Panc1 (cell line): Measurements from ENCODE around the gene DNAAF5.

Experiments
- POLR2AphosphoS5 ChIP-seq: IDR thresholded peaks from 2 replicates; pipeline ENCODE4 v1.6.1; 2012; ENCODE audit warnings: mild to moderate bottlenecking, low read depth, low read length, moderate library complexity
- SIN3A ChIP-seq: IDR thresholded peaks from 2 replicates; pipeline ENCODE4 v1.6.1; 2012; ENCODE audit warnings: low read depth, mild to moderate bottlenecking, low read length, moderate library complexity, borderline replicate concordance; ENCODE audit not compliant: insufficient read depth
- TF ChIP-seq, protein P1 (sequence below): fragments of 450-650 bp; IDR thresholded peaks from 2 replicates; pipeline ENCODE4 v1.5.1; 2017; ENCODE audit warnings: mild to moderate bottlenecking
- TF ChIP-seq, protein P2 (sequence below), 2 experiments: IDR thresholded peaks; 2 replicates each; pipeline ENCODE4 v1.6.1; 2011 to 2012; ENCODE audit warnings: low read depth in 2 of 2, control low read depth in 1 of 2, low read length in 1 of 2, mild to moderate bottlenecking in 1 of 2, moderate library complexity in 1 of 2; ENCODE audit not compliant: insufficient read depth in 1 of 2

DNA sequence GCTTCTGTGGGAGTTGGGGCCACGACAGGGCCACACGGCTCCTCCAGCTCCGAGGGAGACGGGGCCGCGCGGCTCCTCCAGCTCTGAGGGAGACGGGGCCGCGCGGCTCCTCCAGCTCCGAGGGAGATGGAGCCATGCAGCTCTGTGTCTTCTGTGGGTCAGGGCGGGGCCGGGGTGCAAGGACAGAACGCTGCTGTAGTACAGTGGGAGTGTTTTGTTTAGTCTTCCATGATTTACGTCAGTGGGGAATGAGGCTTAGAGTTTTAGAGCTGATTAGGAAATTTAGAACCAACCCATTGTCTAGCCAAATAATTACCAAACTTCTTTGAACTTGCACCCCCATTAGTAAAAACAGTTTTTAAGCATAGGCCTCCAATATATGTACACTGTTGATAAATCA lies 33.5 kb downstream of the DNAAF5 start:
- TF ChIP-seq, protein P1, sequence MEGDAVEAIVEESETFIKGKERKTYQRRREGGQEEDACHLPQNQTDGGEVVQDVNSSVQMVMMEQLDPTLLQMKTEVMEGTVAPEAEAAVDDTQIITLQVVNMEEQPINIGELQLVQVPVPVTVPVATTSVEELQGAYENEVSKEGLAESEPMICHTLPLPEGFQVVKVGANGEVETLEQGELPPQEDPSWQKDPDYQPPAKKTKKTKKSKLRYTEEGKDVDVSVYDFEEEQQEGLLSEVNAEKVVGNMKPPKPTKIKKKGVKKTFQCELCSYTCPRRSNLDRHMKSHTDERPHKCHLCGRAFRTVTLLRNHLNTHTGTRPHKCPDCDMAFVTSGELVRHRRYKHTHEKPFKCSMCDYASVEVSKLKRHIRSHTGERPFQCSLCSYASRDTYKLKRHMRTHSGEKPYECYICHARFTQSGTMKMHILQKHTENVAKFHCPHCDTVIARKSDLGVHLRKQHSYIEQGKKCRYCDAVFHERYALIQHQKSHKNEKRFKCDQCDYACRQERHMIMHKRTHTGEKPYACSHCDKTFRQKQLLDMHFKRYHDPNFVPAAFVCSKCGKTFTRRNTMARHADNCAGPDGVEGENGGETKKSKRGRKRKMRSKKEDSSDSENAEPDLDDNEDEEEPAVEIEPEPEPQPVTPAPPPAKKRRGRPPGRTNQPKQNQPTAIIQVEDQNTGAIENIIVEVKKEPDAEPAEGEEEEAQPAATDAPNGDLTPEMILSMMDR, result no peak
- TF ChIP-seq, protein P2, sequence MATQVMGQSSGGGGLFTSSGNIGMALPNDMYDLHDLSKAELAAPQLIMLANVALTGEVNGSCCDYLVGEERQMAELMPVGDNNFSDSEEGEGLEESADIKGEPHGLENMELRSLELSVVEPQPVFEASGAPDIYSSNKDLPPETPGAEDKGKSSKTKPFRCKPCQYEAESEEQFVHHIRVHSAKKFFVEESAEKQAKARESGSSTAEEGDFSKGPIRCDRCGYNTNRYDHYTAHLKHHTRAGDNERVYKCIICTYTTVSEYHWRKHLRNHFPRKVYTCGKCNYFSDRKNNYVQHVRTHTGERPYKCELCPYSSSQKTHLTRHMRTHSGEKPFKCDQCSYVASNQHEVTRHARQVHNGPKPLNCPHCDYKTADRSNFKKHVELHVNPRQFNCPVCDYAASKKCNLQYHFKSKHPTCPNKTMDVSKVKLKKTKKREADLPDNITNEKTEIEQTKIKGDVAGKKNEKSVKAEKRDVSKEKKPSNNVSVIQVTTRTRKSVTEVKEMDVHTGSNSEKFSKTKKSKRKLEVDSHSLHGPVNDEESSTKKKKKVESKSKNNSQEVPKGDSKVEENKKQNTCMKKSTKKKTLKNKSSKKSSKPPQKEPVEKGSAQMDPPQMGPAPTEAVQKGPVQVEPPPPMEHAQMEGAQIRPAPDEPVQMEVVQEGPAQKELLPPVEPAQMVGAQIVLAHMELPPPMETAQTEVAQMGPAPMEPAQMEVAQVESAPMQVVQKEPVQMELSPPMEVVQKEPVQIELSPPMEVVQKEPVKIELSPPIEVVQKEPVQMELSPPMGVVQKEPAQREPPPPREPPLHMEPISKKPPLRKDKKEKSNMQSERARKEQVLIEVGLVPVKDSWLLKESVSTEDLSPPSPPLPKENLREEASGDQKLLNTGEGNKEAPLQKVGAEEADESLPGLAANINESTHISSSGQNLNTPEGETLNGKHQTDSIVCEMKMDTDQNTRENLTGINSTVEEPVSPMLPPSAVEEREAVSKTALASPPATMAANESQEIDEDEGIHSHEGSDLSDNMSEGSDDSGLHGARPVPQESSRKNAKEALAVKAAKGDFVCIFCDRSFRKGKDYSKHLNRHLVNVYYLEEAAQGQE (IDR thresholded peaks at IDR 0.05; ENCODE audit: insufficient read depth in 1 of 2, low read depth in 2 of 2, low read length in 1 of 2), result no peak
- TF ChIP-seq POLR2AphosphoS5, result no peak
- TF ChIP-seq SIN3A, result no peak
